BE2C (cell line): ENCODE results near the gene CCDC93.
A peak's percentile ranks its signal among the peaks of the same experiment; 100 is the strongest.

Experiments used
- DNase-seq: peaks from one replicate; pipeline ENCODE4 v3.0.0-alpha.2; 2020
- H3K27me3 ChIP-seq: fragments of 250-450 bp; sonication (Bioruptor Pico); 2 replicates; pipeline ENCODE4 v1.5.1; 2020; ENCODE audit warnings: mild to moderate bottlenecking
- H3K36me3 ChIP-seq: fragments of 250-450 bp; sonication (Bioruptor Pico); 2 replicates; pipeline ENCODE4 v1.5.1; 2020; ENCODE audit warnings: mild to moderate bottlenecking
- H3K4me1 ChIP-seq: fragments of 250-450 bp; sonication (Bioruptor Pico); 2 replicates; pipeline ENCODE4 v1.5.1; 2020
- H3K4me3 ChIP-seq: 2 replicates; pipeline ENCODE4 v1.5.1; 2011; ENCODE audit warnings: low read depth, low read length
- H3K9me3 ChIP-seq: fragments of 250-450 bp; sonication (Bioruptor Pico); 2 replicates; pipeline ENCODE4 v1.5.1; 2020
- CTCF ChIP-seq: IDR thresholded peaks from 2 replicates; pipeline ENCODE4 v1.5.1; 2012; ENCODE audit warnings: mild to moderate bottlenecking, low read depth, low read length

The CCDC93 gene

GRCh38 chr2:117918608-117919007, 95.3 kb downstream of the CCDC93 start:
- TF ChIP-seq CTCF, result no peak
- no peaks in the 10 kb centered on the region for H3K36me3 ChIP-seq

GRCh38 chr2:117917223-117917917, 96.5 kb downstream of the CCDC93 start:
- H3K4me3 ChIP-seq, result no peak overlapping the region
- peak; percentile 24; the same call in 1 of the 2 replicates for TF ChIP-seq CTCF
- no peaks in the 10 kb centered on the region for H3K4me1 ChIP-seq
- H3K36me3 ChIP-seq, result no peaks in the 10 kb centered on the region
- no peaks in the 10 kb centered on the region for H3K27me3 ChIP-seq
- no peaks in the 10 kb centered on the region for H3K9me3 ChIP-seq
- DNase-seq, result no peak

More at GRCh38 chr2:117918608-117919007, 95.3 kb downstream of the CCDC93 start:
- H3K4me1 ChIP-seq, result no peaks in the 10 kb centered on the region
- no peak for DNase-seq
- no peaks in the 10 kb centered on the region for H3K9me3 ChIP-seq
- H3K27me3 ChIP-seq, result no peaks in the 10 kb centered on the region
- H3K4me3 ChIP-seq, result no peak overlapping the region

- Histone ChIP-seq H3K27me3 (no peaks in the 10 kb centered on the region), H3K9me3 (no peaks in the 10 kb centered on the region), H3K4me1 (no peaks in the 10 kb centered on the region), H3K36me3 (no peaks in the 10 kb centered on the region), H3K4me3 (no peak overlapping the region)
- no peak for TF ChIP-seq CTCF
- no peak for DNase-seq
Measured at GRCh38 chr2:117902933-117903332, 110.9 kb downstream of the CCDC93 start.

- Histone ChIP-seq H3K4me3 (no peak overlapping the region), H3K36me3 (no peaks in the 10 kb centered on the region), H3K9me3 (no peaks in the 10 kb centered on the region), H3K4me1 (no peaks in the 10 kb centered on the region), H3K27me3 (no peaks in the 10 kb centered on the region)
- DNase-seq, result no peak
- TF ChIP-seq CTCF, result no peak
Measured at GRCh38 chr2:117888897-117889296, 125.0 kb downstream of the CCDC93 start.

GRCh38 chr2:117885308-117885707, 128.6 kb downstream of the CCDC93 start:
- Histone ChIP-seq H3K27me3 (no peaks in the 10 kb centered on the region), H3K36me3 (no peaks in the 10 kb centered on the region), H3K9me3 (no peaks in the 10 kb centered on the region), H3K4me3 (no peak overlapping the region), H3K4me1 (no peaks in the 10 kb centered on the region)
- no peak for DNase-seq
- TF ChIP-seq CTCF, result no peak

- TF ChIP-seq CTCF, result no peak
- H3K27me3 ChIP-seq, result no peaks in the 10 kb centered on the region
- no peak for DNase-seq
Measured at GRCh38 chr2:117879003-117879402, 134.9 kb downstream of the CCDC93 start.

More at GRCh38 chr2:117879003-117879402, 134.9 kb downstream of the CCDC93 start:
- H3K9me3 ChIP-seq, result no peaks in the 10 kb centered on the region
- no peaks in the 10 kb centered on the region for H3K36me3 ChIP-seq
- H3K4me1 ChIP-seq, result no peaks in the 10 kb centered on the region
- no peak overlapping the region for H3K4me3 ChIP-seq
